Psoas muscle (tissue), 8 donors: ENCODE measurements around the gene LTBP1. TPM values are rescaled to one million over a fixed set of nuclear protein-coding genes. Genes with fewer than 3 reads are reported as not detected.

Experiments
- ATAC-seq, 4 donors: fragments of 200-7000 bp; cut with Tn5 transposase; one replicate each; pipeline ENCODE4 v1.9.1; 2020; ENCODE audit warnings: moderate library complexity in 3 of 4, mild to moderate bottlenecking in 2 of 4
- DNase-seq, 2 donors: peaks; one replicate each; pipeline ENCODE4 v3.0.0-alpha.2; 2020
- H3K27ac ChIP-seq: fragments of 200-600 bp; one replicate; pipeline ENCODE4 v1.8.0; 2022
- H3K27me3 ChIP-seq, 3 donors: fragments of 200-600 bp in 1 of 3; one replicate each; pipeline versions ENCODE4 v1.6.1 to v1.8.0; 2013 to 2022; ENCODE audit warnings: low read length in 2 of 3, mild to moderate bottlenecking in 2 of 3, moderate library complexity in 1 of 3; ENCODE audit not compliant: insufficient read depth in 3 of 3
- H3K36me3 ChIP-seq, 2 donors: fragments of 200-600 bp in 1 of 2; one replicate each; pipeline versions ENCODE4 v1.6.1 to v1.8.0; 2013 to 2022; ENCODE audit warnings: low read depth in 1 of 2, mild to moderate bottlenecking in 1 of 2, moderate library complexity in 1 of 2; ENCODE audit not compliant: insufficient read depth in 1 of 2
- H3K4me1 ChIP-seq: fragments of 200-600 bp; one replicate; pipeline ENCODE4 v1.8.0; 2022
- H3K4me3 ChIP-seq: fragments of 200-600 bp; one replicate; pipeline ENCODE4 v1.8.0; 2022; ENCODE audit warnings: mild to moderate bottlenecking
- H3K9me3 ChIP-seq: fragments of 200-600 bp; one replicate; pipeline ENCODE4 v1.8.0; 2022
- CTCF ChIP-seq: fragments of 200-600 bp; IDR thresholded peaks from one replicate; pipeline ENCODE4 v1.8.0; 2022; ENCODE audit warnings: antibody characterized with exemption
- WGBS, 3 donors: extraction: QIAGEN DNeasy Blood & Tissue Kit; methylation state at CpG; one replicate each; pipeline versions ENCODE4 v1.1.6 to v1.1.7; 2013; 5-methylcytosine and 5-hydroxymethylcytosine counted together
- intact Hi-C, 2 donors: fragments of 100-400 bp; cut with DNase I; formaldehyde crosslinking; loops; one replicate each; pipeline versions ENCODE4 v1.11.0 to v1.14.2; 2022
- polyA plus RNA-seq, 3 donors: library from polyadenylated mRNA; stranded (reverse); fragments of 200-250 nt; gene quantifications; one replicate each; pipeline ENCODE4 v1.2.3, GENCODE V29; 2013
- total RNA-seq, 4 donors: library from RNA; stranded (reverse); fragmentation: NEBNext Ultra II Directional in 2 of 4; extraction: Animal tissue kit (Norgen Biotek cat#: 25700) in 2 of 4; gene quantifications; one replicate each; pipeline versions ENCODE4 v1.2.1 to v1.2.4, GENCODE V29; 2021 to 2023
- donor health status: healthy with polysubstance abuse.
- donor health status: DM: no; HTN: no; CAD: no; lungs with moderate emphysema.
- donor health status: Bipolar disorder and iron deficiency.
- donor health status: healthy.
- donor health status: DM: yes; HTN: yes; CAD: no.
- donor health status: DM: no; HTN: no; CAD: no.
- donor health status: DM: no; HTN: no; CAD: no.
- donor health status: DM: yes; HTN: yes; CAD: no.

Gene LTBP1
- total and polyA plus RNA-seq, 7 donors = 5.9 to 26.8 (median 9.5) TPM

GRCh38 chr2:32902174-32902573, 44.6 kb upstream of the LTBP1 start:
- WGBS, 3 donors = 46 to 100% (median 99%) methylated on average over 1 of the region's 1 CpG
- no peak for ATAC-seq

GRCh38 chr2:32902986-32903385, 43.8 kb upstream of the LTBP1 start:
- DNase-seq (no peak), ATAC-seq (no peak)
- H3K9me3 ChIP-seq = no peaks in the 10 kb centered on the region
- intact Hi-C loops = no loop called here
- WGBS, 3 donors = 22 to 34% (median 32%) methylated on average over 4 of the region's 4 CpGs
- H3K36me3 ChIP-seq = no peaks in the 10 kb centered on the region
- H3K27ac ChIP-seq = no peak overlapping the region
- H3K27me3 ChIP-seq = peaks cover 0 to 2% (median 0%) of the 10 kb centered on the region in 3 donors
- H3K4me3 ChIP-seq = no peak overlapping the region
- H3K4me1 ChIP-seq = peaks cover 4% of the 10 kb centered on the region
- no peak for TF ChIP-seq CTCF

More at GRCh38 chr2:32902174-32902573, 44.6 kb upstream of the LTBP1 start:
- Histone ChIP-seq H3K4me1 (peaks cover 4% of the 10 kb centered on the region), H3K27me3 (peaks cover 0 to 5% (median 2%) of the 10 kb centered on the region in 3 donors), H3K36me3 (no peaks in the 10 kb centered on the region), H3K27ac (no peak overlapping the region), H3K4me3 (no peak overlapping the region), H3K9me3 (no peaks in the 10 kb centered on the region)
- DNase-seq = no peak
- intact Hi-C loops = no loop called here
- TF ChIP-seq CTCF = no peak

GRCh38 chr2:32904074-32904473, 42.7 kb upstream of the LTBP1 start:
- ATAC-seq (no peak), DNase-seq (no peak)
- H3K27ac ChIP-seq = no peak overlapping the region
- TF ChIP-seq CTCF = no peak
- H3K36me3 ChIP-seq = no peaks in the 10 kb centered on the region
- peaks cover 4% of the 10 kb centered on the region for H3K4me1 ChIP-seq
- intact Hi-C loops = no loop called here
- peaks cover 0 to 2% (median 0%) of the 10 kb centered on the region in 3 donors for H3K27me3 ChIP-seq
- no peaks in the 10 kb centered on the region for H3K9me3 ChIP-seq
- WGBS, 3 donors = 74 to 87% (median 74%) methylated on average over 3 of the region's 3 CpGs
- no peak overlapping the region for H3K4me3 ChIP-seq

GRCh38 chr2:32904751-32905150, 42.0 kb upstream of the LTBP1 start:
- H3K4me1 ChIP-seq = peaks cover 4% of the 10 kb centered on the region
- DNase-seq (no peak), ATAC-seq (no peak)
- no peak overlapping the region for H3K4me3 ChIP-seq
- intact Hi-C loops = no loop called here
- WGBS, 3 donors = 64 to 74% (median 64%) methylated on average over 3 of the region's 3 CpGs
- peaks cover 0 to 2% (median 0%) of the 10 kb centered on the region in 3 donors for H3K27me3 ChIP-seq
- H3K9me3 ChIP-seq = no peaks in the 10 kb centered on the region
- no peaks in the 10 kb centered on the region for H3K36me3 ChIP-seq
- no peak for TF ChIP-seq CTCF
- no peak overlapping the region for H3K27ac ChIP-seq

- TF ChIP-seq CTCF = no peak
- DNase-seq = no peak
- no peak overlapping the region for H3K27ac ChIP-seq
- peaks cover 4% of the 10 kb centered on the region for H3K4me1 ChIP-seq
- H3K36me3 ChIP-seq = no peaks in the 10 kb centered on the region
- no peaks in the 10 kb centered on the region for H3K9me3 ChIP-seq
- ATAC-seq = no peak
- no peak overlapping the region for H3K4me3 ChIP-seq
- no peaks in the 10 kb centered on the region for H3K27me3 ChIP-seq
- WGBS, 3 donors = 49 to 56% (median 51%) methylated on average over 3 of the region's 3 CpGs
- intact Hi-C loops = no loop called here
Observed at GRCh38 chr2:32905270-32905669, 41.5 kb upstream of the LTBP1 start.
